ENCODE data around the gene USP34. TPM values are rescaled to one million over a fixed set of nuclear protein-coding genes. Genes with fewer than 3 reads are reported as not detected.

USP34 gene
- total and polyA plus RNA-seq, 3 donors from 2014 or later, result 92.3 to 235 (median 230) TPM

GRCh38 chr2:61254536-61254935, 216.4 kb downstream of the USP34 start:
- H3K4me3 ChIP-seq, result no peak overlapping the region
- 81 to 87% methylated on average over 5 of the region's 5 CpGs for WGBS, 2 donors
- DNase-seq, result no peak
- no peaks in the 10 kb centered on the region for H3K36me3 ChIP-seq (ENCODE audit: low read depth, missing control alignments)
- no peaks in the 10 kb centered on the region for H3K9me3 ChIP-seq
- intact Hi-C loops (cut with DNase I; ENCODE audit: low total_unique reads), result no loop called here
- no peak for TF ChIP-seq CTCF (IDR thresholded peaks at IDR 0.05)
- TF ChIP-seq POLR2A (IDR thresholded peaks at IDR 0.05), result no peak
- H3K4me1 ChIP-seq, result peaks cover 4% of the 10 kb centered on the region
- no peak overlapping the region for H3K27ac ChIP-seq
- H3K27me3 ChIP-seq, result no peaks in the 10 kb centered on the region

- Histone ChIP-seq H3K27ac (no peak overlapping the region), H3K9me3 (no peaks in the 10 kb centered on the region), H3K4me3 (no peak overlapping the region), H3K4me1 (peaks cover 4% of the 10 kb centered on the region), H3K27me3 (no peaks in the 10 kb centered on the region), H3K36me3 (ENCODE audit: low read depth, missing control alignments) (no peaks in the 10 kb centered on the region)
- no peak for DNase-seq
- TF ChIP-seq POLR2A (IDR thresholded peaks at IDR 0.05) (no peak), CTCF (IDR thresholded peaks at IDR 0.05) (no peak)
- 89% methylated on average over 4 of the region's 4 CpGs for WGBS, 2 donors
- intact Hi-C loops (cut with DNase I; ENCODE audit: low total_unique reads), result no loop called here
These were observed 217.8 kb downstream of the USP34 start for GRCh38 chr2:61253136-61253535.

GRCh38 chr2:61252031-61252430, 218.9 kb downstream of the USP34 start:
- no peak for DNase-seq
- H3K9me3 ChIP-seq, result no peaks in the 10 kb centered on the region
- intact Hi-C loops (cut with DNase I; ENCODE audit: low total_unique reads), result no loop called here
- TF ChIP-seq CTCF (IDR thresholded peaks at IDR 0.05) (no peak), POLR2A (IDR thresholded peaks at IDR 0.05) (no peak)
- H3K4me1 ChIP-seq, result peaks cover 4% of the 10 kb centered on the region
- no peak overlapping the region for H3K4me3 ChIP-seq
- H3K36me3 ChIP-seq (ENCODE audit: low read depth, missing control alignments), result no peaks in the 10 kb centered on the region
- no peak overlapping the region for H3K27ac ChIP-seq
- no peaks in the 10 kb centered on the region for H3K27me3 ChIP-seq
- WGBS, 2 donors, result 86% methylated on average over 2 of the region's 2 CpGs

GRCh38 chr2:61249521-61250071, 221.3 kb downstream of the USP34 start:
- DNase-seq, result no peak
- no peaks in the 10 kb centered on the region for H3K36me3 ChIP-seq (ENCODE audit: low read depth, missing control alignments)
- no peak overlapping the region for H3K27ac ChIP-seq
- TF ChIP-seq CTCF (IDR thresholded peaks at IDR 0.05) (no peak), POLR2A (IDR thresholded peaks at IDR 0.05) (no peak)
- 94 to 96% methylated on average over 9 of the region's 9 CpGs for WGBS, 2 donors
- intact Hi-C loops (cut with DNase I; ENCODE audit: low total_unique reads), result no loop called here
- no peaks in the 10 kb centered on the region for H3K9me3 ChIP-seq
- no peak overlapping the region for H3K4me3 ChIP-seq
- no peaks in the 10 kb centered on the region for H3K27me3 ChIP-seq
- H3K4me1 ChIP-seq, result no peaks in the 10 kb centered on the region

- Histone ChIP-seq H3K9me3 (no peaks in the 10 kb centered on the region), H3K36me3 (ENCODE audit: low read depth, missing control alignments) (no peaks in the 10 kb centered on the region), H3K27me3 (no peaks in the 10 kb centered on the region), H3K4me1 (no peaks in the 10 kb centered on the region), H3K27ac (no peak overlapping the region), H3K4me3 (no peak overlapping the region)
- TF ChIP-seq POLR2A (IDR thresholded peaks at IDR 0.05) (no peak), CTCF (IDR thresholded peaks at IDR 0.05) (no peak)
- intact Hi-C loops (cut with DNase I; ENCODE audit: low total_unique reads), result no loop called here
- no peak for DNase-seq
These were observed 223.6 kb downstream of the USP34 start for GRCh38 chr2:61247204-61247812.
